OCI-LY1 (cell line): ENCODE results near the gene TREM2.

Experiments
- CTCF ChIP-seq: fragments of 200-600 bp; sonication (generic), shearing (Covaris generic); IDR thresholded peaks from 2 replicates; pipeline ENCODE4 v1.5.1; 2017; ENCODE audit warnings: mild to moderate bottlenecking, antibody characterized with exemption, low read length, moderate library complexity, mixed read lengths
- EZH2 ChIP-seq: fragments of 200-600 bp; sonication (generic), shearing (Covaris generic); IDR thresholded peaks from 2 replicates; pipeline ENCODE4 v1.8.0; 2017; ENCODE audit warnings: borderline replicate concordance, mixed run types, mild to moderate bottlenecking, antibody characterized with exemption, low read length, moderate library complexity, mixed read lengths

GRCh38 chr6:41201764-41202173 is 38.9 kb upstream of the TREM2 start:
- TF ChIP-seq EZH2 (no peak), CTCF (no peak)
